GM21381 (cell line): ENCODE data around the gene PCDHGB3.

Experiments
- ATAC-seq: cut with Tn5 transposase; IDR thresholded peaks from one replicate; pipeline ENCODE4 v1.9.1; 2021; ENCODE audit warnings: mild to moderate bottlenecking, moderate library complexity; ENCODE audit not compliant: unreplicated experiment

Gene PCDHGB3

DNA sequence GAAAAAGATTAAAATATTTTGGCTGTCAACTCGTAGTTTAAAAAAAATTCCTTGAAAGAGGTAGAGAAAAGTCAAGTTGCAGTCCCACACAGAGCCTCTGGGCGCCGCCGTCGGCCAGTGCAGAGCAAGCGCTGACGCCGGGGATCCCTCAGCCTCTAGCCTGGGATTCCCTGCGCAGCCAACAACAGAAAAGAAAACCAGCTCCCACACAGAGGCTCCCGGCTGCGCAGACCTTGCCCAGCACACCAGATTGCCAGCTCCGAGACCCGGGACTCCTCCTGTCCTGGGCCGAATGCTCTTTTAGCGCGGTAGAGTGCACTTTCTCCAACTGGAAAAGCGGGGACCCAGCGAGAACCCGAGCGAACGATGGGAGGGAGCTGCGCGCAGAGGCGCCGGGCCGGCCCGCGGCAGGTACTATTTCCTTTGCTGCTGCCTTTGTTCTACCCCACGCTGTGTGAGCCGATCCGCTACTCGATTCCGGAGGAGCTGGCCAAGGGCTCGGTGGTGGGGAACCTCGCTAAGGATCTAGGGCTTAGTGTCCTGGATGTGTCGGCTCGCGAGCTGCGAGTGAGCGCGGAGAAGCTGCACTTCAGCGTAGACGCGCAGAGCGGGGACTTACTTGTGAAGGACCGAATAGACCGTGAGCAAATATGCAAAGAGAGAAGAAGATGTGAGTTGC lies 47.6 kb downstream of the PCDHGB3 start, which contains the start of gene PCDHGB7:
Gene PCDHGB7 (plus strand): TSS at position 184 of the 679 bp plus-strand sequence. CDS start 183 bp downstream, at position 367.
- ATAC-seq, result peak; percentile 79

DNA sequence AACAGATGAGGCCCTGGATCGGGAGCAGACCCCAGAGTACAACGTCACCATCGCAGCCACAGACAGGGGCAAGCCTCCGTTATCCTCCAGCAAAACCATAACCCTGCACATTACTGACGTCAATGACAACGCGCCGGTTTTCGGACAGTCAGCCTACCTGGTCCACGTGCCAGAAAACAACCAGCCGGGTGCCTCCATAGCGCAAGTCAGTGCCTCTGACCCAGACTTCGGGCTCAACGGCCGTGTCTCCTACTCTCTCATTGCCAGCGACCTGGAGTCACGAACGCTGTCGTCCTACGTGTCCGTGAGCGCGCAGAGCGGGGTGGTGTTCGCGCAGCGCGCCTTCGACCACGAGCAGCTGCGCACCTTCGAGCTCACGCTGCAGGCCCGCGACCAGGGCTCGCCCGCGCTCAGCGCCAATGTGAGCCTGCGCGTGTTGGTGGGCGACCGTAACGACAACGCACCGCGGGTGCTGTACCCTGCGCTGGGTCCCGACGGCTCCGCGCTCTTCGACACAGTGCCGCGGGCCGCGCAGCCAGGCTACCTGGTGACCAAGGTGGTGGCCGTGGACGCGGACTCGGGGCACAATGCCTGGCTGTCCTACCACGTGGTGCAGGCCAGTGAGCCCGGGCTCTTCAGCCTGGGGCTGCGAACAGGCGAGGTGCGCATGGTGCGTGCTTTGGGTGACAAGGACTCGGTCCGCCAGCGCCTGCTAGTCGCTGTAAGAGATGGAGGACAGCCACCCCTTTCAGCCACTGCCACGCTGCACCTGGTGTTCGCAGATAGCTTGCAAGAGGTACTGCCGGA lies 49.2 kb downstream of the PCDHGB3 start:
- ATAC-seq, result no peak

DNA sequence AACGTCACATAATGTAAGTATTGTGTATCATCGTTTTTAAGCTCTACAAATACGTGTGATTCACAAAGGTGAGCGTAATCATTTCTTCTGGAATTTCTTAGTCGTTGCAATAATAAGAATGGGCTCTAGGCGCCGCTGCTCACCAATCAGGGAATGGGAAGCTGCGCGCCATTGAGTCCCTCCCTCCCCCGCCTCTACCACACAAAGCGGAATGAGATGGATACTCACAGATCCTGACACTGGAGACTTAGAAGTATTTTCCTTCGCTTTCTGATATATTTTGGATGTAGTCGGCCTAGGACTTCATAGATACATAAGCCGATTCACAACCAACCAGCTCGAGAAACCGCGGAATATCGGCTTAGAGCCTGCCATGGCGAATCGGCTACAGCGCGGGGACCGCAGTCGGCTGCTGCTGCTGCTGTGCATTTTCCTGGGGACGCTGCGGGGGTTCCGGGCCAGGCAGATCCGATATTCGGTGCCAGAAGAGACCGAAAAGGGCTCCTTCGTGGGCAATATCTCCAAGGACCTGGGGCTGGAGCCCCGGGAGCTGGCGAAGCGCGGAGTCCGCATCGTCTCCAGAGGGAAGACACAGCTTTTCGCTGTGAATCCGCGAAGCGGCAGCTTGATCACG lies 50.9 kb downstream of the PCDHGB3 start, which contains the start of gene PCDHGA11:
Gene PCDHGA11 (plus strand): TSS at position 197 of the 634 bp plus-strand sequence. CDS start 177 bp downstream, at position 374.
- ATAC-seq, result no peak

DNA sequence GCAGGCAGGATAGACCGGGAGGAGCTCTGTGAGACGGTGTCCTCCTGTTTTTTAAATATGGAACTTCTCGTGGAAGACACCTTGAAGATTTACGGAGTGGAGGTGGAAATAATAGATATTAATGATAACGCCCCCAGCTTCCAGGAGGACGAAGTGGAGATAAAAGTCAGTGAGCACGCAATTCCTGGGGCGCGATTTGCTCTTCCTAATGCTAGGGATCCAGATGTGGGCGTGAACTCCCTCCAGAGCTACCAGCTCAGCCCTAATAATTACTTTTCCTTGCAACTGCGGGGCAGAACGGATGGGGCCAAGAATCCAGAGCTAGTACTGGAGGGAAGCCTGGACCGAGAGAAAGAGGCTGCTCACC lies 51.4 kb downstream of the PCDHGB3 start:
- no peak for ATAC-seq
